Left ventricle myocardium inferior (tissue), 1 donor: ENCODE measurements around the gene PELI2. TPM values are rescaled to one million over a fixed set of nuclear protein-coding genes. Genes with fewer than 3 reads are reported as not detected.

ENCODE experiments used
- DNase-seq: peaks from one replicate; pipeline ENCODE4 v3.0.0-alpha.2; 2020
- H3K27ac ChIP-seq: fragments of 200-600 bp; replicated peaks from 2 replicates; pipeline ENCODE4 v1.8.0; 2021
- H3K27me3 ChIP-seq: fragments of 200-600 bp; 2 replicates; pipeline ENCODE4 v1.8.0; 2021; ENCODE audit warnings: low read depth
- H3K36me3 ChIP-seq: fragments of 200-600 bp; 2 replicates; pipeline ENCODE4 v1.8.0; 2021
- H3K4me1 ChIP-seq: fragments of 200-600 bp; 2 replicates; pipeline ENCODE4 v1.8.0; 2021
- H3K4me3 ChIP-seq: fragments of 200-600 bp; 2 replicates; pipeline ENCODE4 v1.8.0; 2021; ENCODE audit warnings: mild to moderate bottlenecking, moderate library complexity
- H3K9me3 ChIP-seq: fragments of 200-600 bp; replicated peaks from 2 replicates; pipeline ENCODE4 v1.8.0; 2021
- intact Hi-C: fragments of 100-400 bp; cut with micrococcal nuclease; formaldehyde crosslinking; loops from one replicate; pipeline ENCODE4 v1.11.0; 2022
- total RNA-seq: library from RNA; stranded (reverse); fragmentation: NEBNext Ultra II Directional; extraction: Animal tissue kit (Norgen Biotek cat#: 25700); gene quantifications from one replicate; pipeline ENCODE4 v1.2.1, GENCODE V29; 2021
- TF ChIP-seq, protein P1 (sequence below): fragments of 200-600 bp; IDR thresholded peaks from 2 replicates; pipeline ENCODE4 v1.8.0; 2021; ENCODE audit warnings: antibody characterized with exemption, mild to moderate bottlenecking, borderline replicate concordance
- donor health status: DM: no; HTN: yes; CAD: no; lungs with severe emphysema.

PELI2 gene
- total RNA-seq, 1 donor from 2014 or later, result 2.0 TPM

DNA sequence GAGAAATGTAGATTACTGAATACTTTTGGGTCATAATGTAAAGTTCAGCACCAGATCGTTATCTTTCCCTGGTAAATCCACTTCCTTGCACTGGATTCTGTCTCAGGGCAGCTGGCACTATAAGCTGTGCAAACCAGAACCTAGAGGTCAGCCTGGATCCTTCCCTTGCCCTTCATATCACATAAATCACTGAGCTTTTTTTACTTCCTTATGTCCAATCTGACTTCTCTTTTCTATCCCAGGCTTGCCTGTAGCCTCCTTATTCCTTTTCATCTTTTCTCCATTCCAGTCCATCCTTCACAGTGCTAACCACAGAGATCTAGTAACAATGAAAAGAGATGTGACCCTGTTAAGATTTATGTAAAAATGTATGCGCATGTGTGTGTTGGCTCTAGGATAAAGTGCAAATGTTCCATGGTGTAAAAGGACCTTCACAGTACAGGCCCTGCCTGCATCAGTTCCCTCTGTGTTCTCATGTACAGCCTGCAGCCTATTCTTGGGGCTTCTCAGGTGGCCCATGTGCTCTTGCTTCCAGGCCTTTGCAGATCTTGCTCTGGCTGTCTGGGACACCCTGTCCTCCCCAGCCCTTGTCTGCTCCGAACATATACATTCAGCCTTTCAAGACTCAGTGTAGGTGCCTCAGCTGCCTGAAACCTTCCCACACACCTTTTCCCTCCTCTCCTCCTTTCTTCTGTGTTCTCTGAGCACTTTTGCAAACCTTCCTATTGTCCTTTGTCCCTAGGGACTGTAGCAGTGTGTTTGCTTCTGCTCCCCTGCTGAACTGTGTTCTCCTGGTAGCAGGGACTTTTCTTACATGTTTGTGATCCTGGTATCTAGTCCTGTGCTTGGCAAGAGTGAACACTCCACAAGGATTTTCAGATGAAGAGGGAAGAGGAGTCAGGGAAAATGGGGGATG is 30.0 kb downstream of the PELI2 start:
- no peak overlapping the region for H3K27ac ChIP-seq
- TF ChIP-seq, protein P1, sequence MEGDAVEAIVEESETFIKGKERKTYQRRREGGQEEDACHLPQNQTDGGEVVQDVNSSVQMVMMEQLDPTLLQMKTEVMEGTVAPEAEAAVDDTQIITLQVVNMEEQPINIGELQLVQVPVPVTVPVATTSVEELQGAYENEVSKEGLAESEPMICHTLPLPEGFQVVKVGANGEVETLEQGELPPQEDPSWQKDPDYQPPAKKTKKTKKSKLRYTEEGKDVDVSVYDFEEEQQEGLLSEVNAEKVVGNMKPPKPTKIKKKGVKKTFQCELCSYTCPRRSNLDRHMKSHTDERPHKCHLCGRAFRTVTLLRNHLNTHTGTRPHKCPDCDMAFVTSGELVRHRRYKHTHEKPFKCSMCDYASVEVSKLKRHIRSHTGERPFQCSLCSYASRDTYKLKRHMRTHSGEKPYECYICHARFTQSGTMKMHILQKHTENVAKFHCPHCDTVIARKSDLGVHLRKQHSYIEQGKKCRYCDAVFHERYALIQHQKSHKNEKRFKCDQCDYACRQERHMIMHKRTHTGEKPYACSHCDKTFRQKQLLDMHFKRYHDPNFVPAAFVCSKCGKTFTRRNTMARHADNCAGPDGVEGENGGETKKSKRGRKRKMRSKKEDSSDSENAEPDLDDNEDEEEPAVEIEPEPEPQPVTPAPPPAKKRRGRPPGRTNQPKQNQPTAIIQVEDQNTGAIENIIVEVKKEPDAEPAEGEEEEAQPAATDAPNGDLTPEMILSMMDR, result no peak
- H3K9me3 ChIP-seq, result no peaks in the 10 kb centered on the region
- intact Hi-C loops, result no loop called here
- H3K4me3 ChIP-seq, result no peak overlapping the region
- peaks cover 17% of the 10 kb centered on the region for H3K4me1 ChIP-seq
- DNase-seq, result no peak
- H3K27me3 ChIP-seq, result no peaks in the 10 kb centered on the region
- no peaks in the 10 kb centered on the region for H3K36me3 ChIP-seq

DNA sequence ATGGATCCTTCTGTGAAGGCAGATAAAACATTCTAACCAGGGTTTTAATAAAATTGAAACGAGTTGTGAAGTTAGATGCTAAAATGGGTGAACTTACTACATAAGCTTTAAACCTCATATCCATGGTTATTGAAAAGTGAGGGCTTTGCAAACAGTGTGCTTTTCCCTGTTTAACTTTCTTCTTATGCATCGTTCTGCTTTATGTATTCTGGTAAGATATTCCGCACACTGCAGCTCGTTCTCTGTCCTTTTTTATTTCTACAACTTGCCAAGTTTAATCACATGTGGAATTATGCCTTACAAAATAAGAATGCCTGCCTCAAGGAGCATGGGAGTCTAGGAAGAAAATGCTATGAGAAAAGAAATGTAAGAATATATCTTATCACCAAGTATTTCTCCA is 30.9 kb downstream of the PELI2 start:
- intact Hi-C loops, result no loop called here
- no peaks in the 10 kb centered on the region for H3K9me3 ChIP-seq
- TF ChIP-seq, protein P1, result no peak
- peaks cover 17% of the 10 kb centered on the region for H3K4me1 ChIP-seq
- no peaks in the 10 kb centered on the region for H3K27me3 ChIP-seq
- H3K27ac ChIP-seq, result no peak overlapping the region
- no peak overlapping the region for H3K4me3 ChIP-seq
- no peaks in the 10 kb centered on the region for H3K36me3 ChIP-seq
- DNase-seq, result no peak

DNA sequence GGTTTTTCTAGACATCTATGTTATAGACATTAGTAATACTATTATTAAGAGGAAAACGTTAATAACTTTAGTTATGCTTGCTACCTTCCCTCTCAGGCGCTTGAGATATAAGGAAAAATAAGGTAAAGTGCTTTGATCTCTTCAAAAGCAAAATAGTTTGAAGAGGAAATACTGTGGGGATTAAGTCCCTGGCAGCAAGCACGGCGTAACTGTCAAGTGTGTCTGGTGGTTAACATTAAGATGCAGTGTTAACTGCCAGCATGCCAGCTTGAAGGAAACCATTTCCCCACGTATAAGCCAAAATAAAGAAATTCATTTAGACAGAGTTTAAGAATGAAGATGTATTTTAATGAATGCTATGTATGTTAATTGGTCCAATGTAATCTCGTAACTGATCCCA is 31.8 kb downstream of the PELI2 start:
- intact Hi-C loops, result no loop called here
- H3K4me1 ChIP-seq, result peaks cover 17% of the 10 kb centered on the region

DNA sequence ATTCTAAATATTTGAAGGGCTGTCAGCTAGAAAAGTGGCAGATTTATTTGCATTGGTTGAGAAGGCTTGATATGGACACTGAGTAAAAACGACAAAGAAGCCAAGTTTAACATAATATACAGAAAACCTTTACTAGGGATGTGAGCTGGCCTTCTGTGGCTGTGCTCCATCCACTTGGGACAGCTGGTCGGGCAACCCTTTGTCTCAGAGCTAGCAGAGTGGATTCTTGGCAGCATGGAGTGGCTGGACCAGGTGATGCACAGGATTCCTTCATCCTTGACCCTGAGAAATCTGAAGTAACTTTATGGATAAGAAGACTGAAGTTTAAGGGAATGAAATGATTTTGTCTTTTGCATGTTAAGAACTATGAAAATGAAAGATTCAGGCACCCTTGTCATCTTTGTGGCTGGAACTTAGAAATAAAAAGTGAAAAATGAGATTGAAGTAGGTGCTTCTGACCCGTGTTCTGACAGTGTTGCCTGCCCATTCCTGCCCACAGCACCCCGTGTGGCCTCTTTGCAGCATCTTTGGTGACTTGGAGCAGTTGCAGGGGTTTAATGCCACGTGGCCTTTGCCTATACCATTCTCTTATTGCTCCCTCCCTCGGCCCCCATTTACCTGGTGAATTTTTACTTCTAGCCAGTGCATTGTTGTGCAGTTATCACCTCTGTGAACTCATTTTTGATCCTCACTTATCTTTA is 32.6 kb downstream of the PELI2 start:
- Histone ChIP-seq H3K9me3 (no peaks in the 10 kb centered on the region), H3K27ac (no peak overlapping the region), H3K36me3 (no peaks in the 10 kb centered on the region), H3K4me3 (no peak overlapping the region), H3K4me1 (peaks cover 17% of the 10 kb centered on the region), H3K27me3 (no peaks in the 10 kb centered on the region)
- DNase-seq, result no peak
- TF ChIP-seq, protein P1, result no peak
- intact Hi-C loops, result no loop called here

More for the DNA sequence above, 31.8 kb downstream of the PELI2 start:
- no peaks in the 10 kb centered on the region for H3K9me3 ChIP-seq
- H3K27ac ChIP-seq, result no peak overlapping the region
- TF ChIP-seq, protein P1, result no peak
- H3K36me3 ChIP-seq, result no peaks in the 10 kb centered on the region
- H3K27me3 ChIP-seq, result no peaks in the 10 kb centered on the region
- no peak for DNase-seq
- H3K4me3 ChIP-seq, result no peak overlapping the region

DNA sequence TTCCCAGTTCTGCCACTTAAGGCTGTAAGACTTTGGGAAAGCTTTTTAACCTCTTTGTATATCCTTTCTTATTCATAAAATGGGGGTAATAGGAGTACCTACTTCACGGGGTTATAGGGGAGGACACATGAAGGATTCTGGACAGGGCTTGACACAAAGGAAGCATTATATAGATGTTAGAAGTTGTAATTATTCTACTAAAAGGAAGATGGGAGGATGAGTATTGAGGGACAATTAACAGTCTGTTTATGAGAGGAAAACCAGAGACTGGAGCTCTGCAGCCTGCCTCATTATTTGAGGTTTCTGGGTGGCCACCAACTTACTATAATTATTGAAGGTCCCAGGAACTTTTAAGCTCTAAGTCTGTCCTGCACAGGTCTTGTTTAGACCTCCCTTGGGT is 34.0 kb downstream of the PELI2 start:
- H3K4me3 ChIP-seq, result no peak overlapping the region
- intact Hi-C loops, result no loop called here
- no peak overlapping the region for H3K27ac ChIP-seq
- H3K27me3 ChIP-seq, result no peaks in the 10 kb centered on the region
- H3K36me3 ChIP-seq, result no peaks in the 10 kb centered on the region
- no peaks in the 10 kb centered on the region for H3K9me3 ChIP-seq
- H3K4me1 ChIP-seq, result peaks cover 17% of the 10 kb centered on the region
- TF ChIP-seq, protein P1, result no peak
- no peak for DNase-seq
